DND-41 (cell line): ENCODE data around the gene KIF26A.

Source experiments
- CTCF ChIP-seq: IDR thresholded peaks from 2 replicates; pipeline ENCODE4 v1.5.1; 2012; ENCODE audit warnings: borderline replicate concordance, low read length, moderate library complexity, mild to moderate bottlenecking; ENCODE audit not compliant: poor library complexity, severe bottlenecking; ENCODE audit errors: extremely low read depth
- EZH2 ChIP-seq: IDR thresholded peaks from 3 replicates; pipeline ENCODE4 v1.6.1; 2012; ENCODE audit warnings: borderline replicate concordance, low read depth, mild to moderate bottlenecking, moderate library complexity, low read length, inconsistent platforms; ENCODE audit not compliant: severe bottlenecking

GRCh38 chr14:104200106-104200505 is 61.7 kb downstream of the KIF26A start:
- TF ChIP-seq CTCF = no peak
- TF ChIP-seq EZH2 = no peak
